ENCODE results near the gene TRIM75.
"Not testable (repeated sequence)": the region's sequence is repeated elsewhere in the genome, so short reads cannot be mapped to it uniquely, and the experiment has no call there.

TRIM75 gene

DNA sequence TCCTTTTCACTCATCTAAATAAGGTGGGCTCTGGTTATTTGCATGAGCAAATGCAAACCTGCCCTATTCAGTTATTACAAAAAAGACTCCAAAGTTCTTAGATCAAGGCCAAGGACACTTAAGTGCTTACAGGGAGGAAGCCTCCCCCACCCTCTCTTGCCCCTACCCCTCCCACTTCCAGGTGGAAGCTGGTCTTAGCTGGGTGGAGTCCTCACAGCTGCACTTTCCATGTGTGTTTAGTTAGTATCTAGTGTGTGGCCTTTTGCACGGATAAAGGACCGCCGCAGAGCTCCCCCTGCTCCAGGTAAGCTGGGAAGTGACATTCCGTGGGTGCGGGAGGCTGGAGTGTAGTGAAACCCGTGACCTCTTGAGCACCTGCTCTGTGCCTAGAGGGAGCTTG, at the start of gene TRIM75:
Gene TRIM75, plus strand, starts transcription at position 222 of the 400 bp plus-strand sequence. CDS start 5,282 bp downstream, outside the sequence.
- no peak for DNase-seq (ENCODE audit: low spot score)

DNA sequence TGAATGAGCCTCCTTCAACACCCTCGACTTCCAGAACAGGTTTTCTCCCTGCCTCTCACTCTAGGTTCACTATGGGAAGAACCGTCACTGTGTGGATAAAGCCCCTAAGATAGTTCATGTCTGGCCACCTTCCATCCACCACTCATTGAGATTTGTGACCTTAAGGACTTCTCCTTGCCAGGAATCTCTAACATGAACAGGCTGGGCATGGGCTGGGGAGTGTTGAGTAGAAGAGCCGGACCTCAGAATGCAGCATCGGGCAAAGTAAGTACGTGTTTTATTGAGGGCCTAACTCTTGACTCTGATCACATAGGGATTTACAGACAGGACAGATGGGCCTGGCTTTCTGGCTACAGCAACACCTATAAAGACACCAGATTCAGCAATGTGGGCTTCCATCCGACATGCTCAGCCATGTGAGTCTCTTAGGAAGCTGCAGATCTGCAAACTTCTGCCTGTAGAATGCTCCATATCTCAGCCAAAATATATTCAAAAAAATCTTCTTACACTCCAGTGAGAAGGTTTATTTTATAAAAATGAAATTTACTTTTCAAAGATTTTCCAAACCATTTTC, 48.2 kb upstream of the TRIM75 start:
- no peak for DNase-seq (ENCODE audit: low spot score)

GRCh38 chr4:165006456-165006855, 47.2 kb upstream of the TRIM75 start:
- no peak for DNase-seq (ENCODE audit: low spot score)

GRCh38 chr4:165006886-165007285, 46.8 kb upstream of the TRIM75 start:
- no peak for DNase-seq (ENCODE audit: low spot score)

DNA sequence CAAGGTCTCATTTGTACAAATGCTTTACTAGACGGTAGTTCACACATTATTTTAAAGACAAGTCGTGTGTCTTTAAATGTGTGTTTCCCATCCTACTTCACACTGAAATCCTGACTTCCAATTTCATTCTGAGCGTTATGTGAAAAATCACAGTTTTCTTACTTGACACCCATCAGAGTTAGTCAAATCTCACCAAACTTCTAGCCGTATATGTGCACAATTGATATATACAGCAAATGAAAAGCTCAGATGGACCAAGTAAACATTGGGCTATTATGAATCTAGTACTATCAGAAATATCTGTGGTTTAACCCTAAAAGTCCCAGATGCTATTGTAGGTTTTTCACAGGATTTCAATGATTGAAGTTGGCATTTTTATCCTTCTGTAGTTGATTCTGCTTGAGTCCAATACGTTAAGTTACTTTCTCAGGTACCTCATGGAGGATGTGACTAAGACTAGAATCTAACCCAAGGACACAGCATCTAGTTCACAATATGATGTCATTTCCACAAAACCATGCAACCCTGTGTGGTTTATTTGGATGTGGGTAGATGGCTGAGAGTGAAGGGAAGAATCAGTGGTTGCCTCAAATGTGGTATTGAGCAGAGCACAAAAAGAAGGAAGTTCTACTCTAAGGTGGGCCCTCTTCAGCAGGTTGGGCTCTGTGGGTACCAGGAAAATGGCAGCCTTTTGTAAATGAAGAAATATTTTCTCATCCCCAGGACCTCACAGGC, 44.0 kb upstream of the TRIM75 start:
- DNase-seq (ENCODE audit: low spot score): no peak

GRCh38 chr4:165010487-165010886, 43.2 kb upstream of the TRIM75 start:
- DNase-seq (ENCODE audit: low spot score): no peak

DNA sequence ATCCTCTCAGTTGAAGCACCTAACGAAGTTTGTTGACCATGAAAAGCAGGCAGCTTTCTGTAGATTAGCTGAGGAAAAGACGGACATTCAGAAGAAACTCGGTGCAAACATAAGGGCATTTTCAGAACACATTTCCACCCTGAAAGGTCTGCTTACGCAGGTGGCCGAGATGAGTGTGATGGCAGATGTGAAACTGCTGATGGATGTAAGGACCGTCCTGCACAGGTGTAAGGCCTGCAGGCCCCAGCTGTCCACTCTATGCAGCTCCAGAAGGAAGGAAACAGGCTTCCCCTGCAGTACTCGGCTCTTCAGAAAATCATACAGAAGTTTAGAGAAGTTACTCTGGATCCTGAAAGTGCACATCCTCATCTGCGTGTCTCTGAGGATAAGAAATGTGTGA, 42.7 kb upstream of the TRIM75 start:
- no peak for DNase-seq (ENCODE audit: low spot score)

DNA sequence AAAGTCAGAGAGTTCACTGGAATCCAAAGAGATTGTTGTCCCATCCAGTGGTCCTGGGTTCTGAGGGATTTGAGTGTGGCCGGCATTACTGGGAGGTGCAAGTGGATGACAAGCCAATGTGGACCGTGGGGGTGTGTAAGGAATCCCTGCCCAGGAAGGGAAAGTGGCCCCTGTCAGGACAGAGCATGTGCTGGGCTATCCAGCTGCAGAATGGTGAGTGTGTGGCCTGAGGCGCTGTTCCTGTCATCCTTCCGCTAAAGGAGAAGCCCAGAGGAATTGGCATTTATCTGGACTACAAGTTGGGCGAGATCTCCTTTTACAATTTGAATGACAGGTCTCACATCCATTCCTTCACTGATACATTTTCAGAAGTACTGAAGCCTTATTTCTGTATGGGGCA, 42.3 kb upstream of the TRIM75 start:
- no peak for DNase-seq (ENCODE audit: low spot score)

GRCh38 chr4:165013691-165014090, 40.0 kb upstream of the TRIM75 start:
- no peak for DNase-seq (ENCODE audit: low spot score)

GRCh38 chr4:165016971-165017370, 36.7 kb upstream of the TRIM75 start:
- DNase-seq (ENCODE audit: low spot score): no peak

- not testable (repeated sequence) for DNase-seq (ENCODE audit: low spot score)
These were observed 33.7 kb upstream of the TRIM75 start for GRCh38 chr4:165019995-165020394.

GRCh38 chr4:165025782-165026181, 27.9 kb upstream of the TRIM75 start:
- DNase-seq (ENCODE audit: low spot score): not testable (repeated sequence)

- no peak for DNase-seq (ENCODE audit: low spot score)
These were observed 25.8 kb upstream of the TRIM75 start for GRCh38 chr4:165027762-165028402.

- no peak for DNase-seq (ENCODE audit: low spot score)
These were observed 22.0 kb upstream of the TRIM75 start, which contains the start of gene TRIM60 for GRCh38 chr4:165031436-165032211. TSS of gene TRIM60 (plus strand) at chr4:165031999. CDS start at chr4:165040073, 8,074 bp downstream.

DNA sequence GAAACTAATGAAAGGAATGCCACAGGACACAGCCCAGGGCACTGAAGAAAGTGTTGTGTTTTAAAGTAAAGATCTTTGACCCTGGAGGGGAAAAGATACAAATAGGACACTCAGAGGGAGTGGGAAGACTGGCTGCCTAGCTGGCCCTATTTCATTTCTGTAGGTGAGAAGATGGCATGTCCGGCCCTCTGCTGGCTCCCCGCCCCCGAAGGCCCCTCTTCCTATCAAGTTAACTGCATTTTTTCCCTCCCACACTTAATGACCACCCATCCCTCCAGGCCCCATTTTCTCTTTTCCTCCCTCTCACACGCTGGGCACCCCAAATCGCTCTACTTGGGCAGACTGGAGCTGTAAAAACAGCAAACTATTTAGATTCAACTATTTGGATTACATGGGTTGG, 5.5 kb upstream of the TRIM75 start:
- DNase-seq (ENCODE audit: low spot score): no peak

DNA sequence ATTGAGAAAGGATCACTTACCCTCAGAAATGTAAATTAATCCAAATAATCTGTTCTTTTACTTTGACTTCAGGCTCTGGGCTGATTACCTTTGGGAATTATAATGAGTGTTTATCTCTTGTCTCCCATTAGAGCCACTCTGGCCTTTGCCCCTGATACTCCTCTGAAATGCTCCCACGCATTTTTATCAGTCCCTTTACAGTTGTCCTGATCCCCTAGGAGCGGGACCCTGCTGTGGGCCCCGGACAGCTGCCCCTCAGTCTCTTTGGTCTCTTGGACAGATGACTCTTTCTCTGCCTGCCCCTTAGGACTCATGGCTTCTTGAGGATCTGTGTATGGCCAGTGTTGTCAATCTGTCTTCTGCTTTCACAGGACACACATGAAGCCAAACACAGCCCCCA, 1.0 kb upstream of the TRIM75 start:
- DNase-seq (ENCODE audit: low spot score): no peak

GRCh38 chr4:165055601-165056000, 1.9 kb downstream of the TRIM75 start:
- DNase-seq (ENCODE audit: low spot score): no peak

DNA sequence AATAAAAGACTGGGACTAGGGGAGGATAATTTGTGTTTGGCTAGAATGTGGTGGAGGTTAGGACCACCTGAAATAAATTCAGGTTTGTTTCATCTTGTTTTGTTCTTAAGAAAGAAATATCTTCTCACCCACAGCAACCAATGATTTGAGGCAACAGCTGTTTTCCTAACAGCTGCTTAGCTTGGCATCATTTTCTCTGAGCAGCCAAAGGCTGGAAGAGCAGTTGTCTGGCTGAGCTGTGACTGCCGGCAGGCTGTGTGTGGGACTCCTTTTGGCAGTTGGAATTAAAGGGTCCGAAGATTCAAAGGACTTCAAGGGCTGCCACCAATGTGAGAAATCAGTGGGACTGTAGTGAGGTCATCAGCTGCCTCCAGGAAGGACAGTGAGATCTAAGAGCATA, 5.0 kb downstream of the TRIM75 start:
- no peak for DNase-seq (ENCODE audit: low spot score)

DNA sequence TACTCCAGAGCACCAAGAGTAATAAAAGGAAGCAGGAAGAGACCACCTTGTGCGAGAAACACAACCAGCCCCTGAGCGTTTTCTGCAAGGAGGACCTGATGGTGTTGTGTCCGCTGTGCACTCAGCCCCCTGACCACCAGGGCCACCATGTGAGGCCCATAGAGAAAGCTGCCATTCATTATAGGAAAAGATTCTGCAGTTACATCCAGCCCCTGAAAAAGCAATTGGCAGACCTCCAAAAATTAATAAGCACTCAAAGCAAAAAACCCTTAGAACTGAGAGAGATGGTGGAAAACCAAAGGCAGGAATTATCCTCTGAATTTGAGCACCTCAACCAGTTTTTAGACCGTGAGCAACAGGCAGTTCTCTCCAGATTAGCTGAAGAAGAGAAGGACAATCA, 5.7 kb downstream of the TRIM75 start:
- DNase-seq (ENCODE audit: low spot score): no peak

DNA sequence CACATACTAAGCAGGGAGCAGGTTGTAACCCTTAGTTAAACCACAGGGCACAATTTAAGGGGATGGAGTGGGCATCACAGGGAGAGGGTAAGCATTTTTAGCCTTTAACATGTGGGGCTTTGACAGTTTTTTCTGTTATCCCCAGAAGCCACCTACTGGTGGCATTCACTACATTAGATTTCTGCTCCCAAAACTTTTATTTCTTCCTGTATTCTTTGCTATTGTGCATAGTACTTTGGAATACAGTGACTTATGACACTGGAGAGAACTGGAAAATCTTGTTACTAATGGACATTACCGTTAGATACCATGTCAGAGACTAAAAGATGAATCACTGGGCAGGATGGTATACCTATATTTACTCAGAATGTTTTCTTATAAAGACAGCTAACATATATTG, 7.3 kb downstream of the TRIM75 start:
- DNase-seq (ENCODE audit: low spot score): no peak

DNA sequence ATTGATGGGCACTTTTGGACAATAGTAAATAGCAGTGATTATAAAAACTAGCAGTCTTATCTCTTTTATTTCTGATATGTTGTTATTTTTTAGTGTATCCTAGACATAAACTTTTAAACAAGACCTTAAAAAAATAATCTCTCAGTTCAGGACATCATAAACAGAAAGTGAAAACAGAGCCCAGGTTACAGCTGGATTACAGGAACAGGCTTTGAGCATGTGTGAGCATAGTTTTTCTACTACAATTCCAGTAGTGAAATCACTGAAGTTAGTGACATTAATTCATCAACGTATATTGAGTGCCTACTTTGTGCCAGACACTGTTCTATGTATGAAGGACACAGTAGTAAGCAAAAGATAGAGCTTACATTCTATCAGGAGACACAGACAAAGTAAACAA, 16.9 kb downstream of the TRIM75 start:
- DNase-seq (ENCODE audit: low spot score): no peak

DNA sequence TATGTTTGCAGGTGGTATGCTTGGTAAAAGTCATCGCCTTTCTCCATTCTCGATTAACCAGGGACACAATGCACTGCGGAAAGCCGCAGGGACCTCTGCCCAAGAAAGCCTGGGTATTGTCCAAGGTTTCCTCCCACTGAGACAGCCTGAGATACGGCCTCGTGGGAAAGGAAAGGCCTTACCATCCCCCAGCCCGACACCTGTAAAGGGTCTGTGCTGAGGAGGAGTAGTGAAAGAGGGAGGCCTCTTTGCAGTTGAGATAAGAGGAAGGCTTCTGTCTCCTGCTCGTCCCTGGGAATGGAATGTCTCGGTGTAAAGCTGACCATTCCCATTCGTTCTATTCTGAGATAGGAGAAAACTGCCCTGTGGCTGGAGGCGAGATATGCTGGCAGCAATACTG, 19.7 kb downstream of the TRIM75 start:
- not testable (repeated sequence) for DNase-seq (ENCODE audit: low spot score)

Data from LoVo (cell line).